ENCODE measurements around the gene DCAF15. TPM values are rescaled to one million over a fixed set of nuclear protein-coding genes. Genes with fewer than 3 reads are reported as not detected.

DCAF15 gene
- polyA plus RNA-seq, 3 donors = 2.8 to 116 (median 3.4) TPM

- H3K27me3 ChIP-seq (ENCODE audit: control insufficient read depth in 2 of 2, insufficient read depth in 2 of 2, low read length in 2 of 2) = no peaks in the 10 kb centered on the region
- Mint-ChIP-seq H3K9me3 (peaks cover 0 to 1% (median 0%) of the 10 kb centered on the region in 7 donors), H3K27me3 (ENCODE audit: low read depth in 3 of 3) (peaks cover 0 to 2% (median 0%) of the 10 kb centered on the region in 3 donors), H3K36me3 (peaks cover 17 to 27% of the 10 kb centered on the region in 2 donors), H3K4me1 (peaks cover 17% of the 10 kb centered on the region), H3K4me3 (peak overlapping the region; percentile 48 to 84), H3K27ac (peak overlapping the region in 5 of 7 donors; percentile 76 to 89 (median 80))
- 10% methylated on average over 19 of the region's 20 CpGs for WGBS (ENCODE audit: insufficient coverage)
- no peaks in the 10 kb centered on the region for H3K9me3 ChIP-seq (replicated peaks in 1 of 2; ENCODE audit: control insufficient read depth in 1 of 2, insufficient read depth in 1 of 2, low read length in 2 of 2)
- H3K9ac ChIP-seq (ENCODE audit: insufficient read depth, low read length, poor library complexity, severe bottlenecking) = no peak overlapping the region
- peak overlapping the region; percentile 54 for H2AFZ ChIP-seq (ENCODE audit: insufficient read depth, low read depth, low read length, poor library complexity, severe bottlenecking)
- peak overlapping the region; percentile 58 for H3K4me2 ChIP-seq (replicated peaks; ENCODE audit: extremely low read depth, low read length, poor library complexity, severe bottlenecking)
- TF ChIP-seq CTCF (IDR thresholded peaks at IDR 0.05) = no peak
- peaks cover 35% of the 10 kb centered on the region for H3K79me2 ChIP-seq (ENCODE audit: insufficient read depth, low read length)
- DNase-seq = no peak
- peak overlapping the region in 1 of 3 experiments; percentile 87 for H3K4me3 ChIP-seq (replicated peaks in 1 of 3; ENCODE audit: low read depth in 2 of 3, low read length in 3 of 3)
- peaks cover 24% of the 10 kb centered on the region for H4K20me1 ChIP-seq (ENCODE audit: insufficient read depth, low read length)
- H3K4me1 ChIP-seq (ENCODE audit: control insufficient read depth in 1 of 2, insufficient read depth in 2 of 2, low read length in 2 of 2) = peaks cover 16 to 21% of the 10 kb centered on the region in 2 donors
- H3K27ac ChIP-seq (ENCODE audit: low read depth in 1 of 2, low read length in 2 of 2) = no peak overlapping the region
- intact Hi-C loops (cut with micrococcal nuclease) = loop anchor here (2.0 to 5.0 kb wide), 2 partner anchors 55 to 96 kb away; partner anchors contain the start of gene RFX1 (in 1 of the 2)
- H3K36me3 ChIP-seq (replicated peaks in 1 of 2; ENCODE audit: control insufficient read depth in 1 of 2, insufficient read depth in 2 of 2, low read length in 2 of 2) = peaks cover 24 to 28% of the 10 kb centered on the region in 2 donors
These were observed 533 bp upstream of the DCAF15 start for GRCh38 chr19:13951799-13952153.

- peaks cover 28 to 39% of the 10 kb centered on the region in 2 donors for H3K36me3 Mint-ChIP-seq
- no peaks in the 10 kb centered on the region for H3K9me3 ChIP-seq (replicated peaks in 1 of 2; ENCODE audit: control insufficient read depth in 1 of 2, insufficient read depth in 1 of 2, low read length in 2 of 2)
- intact Hi-C loops (cut with micrococcal nuclease) = loop anchor here in 1 of 2 donors (5.0 kb wide), 1 partner anchor 94 kb away; no protein-coding TSS in a partner anchor
- peak overlapping the region; percentile 53 to 87 (median 74) for H3K4me3 ChIP-seq (replicated peaks in 1 of 3; ENCODE audit: low read depth in 2 of 3, low read length in 3 of 3)
- H3K36me3 ChIP-seq (replicated peaks in 1 of 2; ENCODE audit: control insufficient read depth in 1 of 2, insufficient read depth in 2 of 2, low read length in 2 of 2) = peaks cover 37 to 41% of the 10 kb centered on the region in 2 donors
- H3K4me2 ChIP-seq (replicated peaks; ENCODE audit: extremely low read depth, low read length, poor library complexity, severe bottlenecking) = peak overlapping the region; percentile 93
- peak overlapping the region; percentile 87 for H3K9ac ChIP-seq (ENCODE audit: insufficient read depth, low read length, poor library complexity, severe bottlenecking)
- H3K27me3 Mint-ChIP-seq (ENCODE audit: low read depth in 3 of 3) = peaks cover 0 to 2% (median 0%) of the 10 kb centered on the region in 3 donors
- no peak for TF ChIP-seq CTCF (IDR thresholded peaks at IDR 0.05)
- peak overlapping the region; percentile 52 for H2AFZ ChIP-seq (ENCODE audit: insufficient read depth, low read depth, low read length, poor library complexity, severe bottlenecking)
- peaks cover 35% of the 10 kb centered on the region for H3K79me2 ChIP-seq (ENCODE audit: insufficient read depth, low read length)
- no peak for DNase-seq
- H4K20me1 ChIP-seq (ENCODE audit: insufficient read depth, low read length) = peaks cover 36% of the 10 kb centered on the region
- whole genome bisulfite sequencing (ENCODE audit: insufficient coverage) = 18% methylated on average over 10 of the region's 13 CpGs
- H3K4me1 ChIP-seq (ENCODE audit: control insufficient read depth in 1 of 2, insufficient read depth in 2 of 2, low read length in 2 of 2) = peaks cover 16 to 21% of the 10 kb centered on the region in 2 donors
- peaks cover 17% of the 10 kb centered on the region for H3K4me1 Mint-ChIP-seq
- peak overlapping the region in 1 of 2 donors; percentile 80 for H3K27ac ChIP-seq (ENCODE audit: low read depth in 1 of 2, low read length in 2 of 2)
- H3K4me3 Mint-ChIP-seq = peak overlapping the region; percentile 82 to 92
- peaks cover 0 to under 1% (median 0%) of the 10 kb centered on the region in 7 donors for H3K9me3 Mint-ChIP-seq
- H3K27ac Mint-ChIP-seq = peak overlapping the region; percentile 68 to 89 (median 79)
- no peaks in the 10 kb centered on the region for H3K27me3 ChIP-seq (ENCODE audit: control insufficient read depth in 2 of 2, insufficient read depth in 2 of 2, low read length in 2 of 2)
These were observed 722 bp downstream of the DCAF15 start for GRCh38 chr19:13952931-13953531.
